HG03159 (cell line): ENCODE measurements around the gene CENPM.

Experiments
- ATAC-seq: cut with Tn5 transposase; IDR thresholded peaks from one replicate; pipeline ENCODE4 v1.9.1; 2021; ENCODE audit warnings: mild to moderate bottlenecking, moderate library complexity; ENCODE audit not compliant: unreplicated experiment

Gene CENPM

GRCh38 chr22:41915035-41915785, 31.7 kb downstream of the CENPM start, which contains the start of gene SHISA8:
SHISA8 (minus strand) TSS chr22:41915074; CDS start chr22:41914667, 407 bp downstream.
- ATAC-seq = no peak

DNA sequence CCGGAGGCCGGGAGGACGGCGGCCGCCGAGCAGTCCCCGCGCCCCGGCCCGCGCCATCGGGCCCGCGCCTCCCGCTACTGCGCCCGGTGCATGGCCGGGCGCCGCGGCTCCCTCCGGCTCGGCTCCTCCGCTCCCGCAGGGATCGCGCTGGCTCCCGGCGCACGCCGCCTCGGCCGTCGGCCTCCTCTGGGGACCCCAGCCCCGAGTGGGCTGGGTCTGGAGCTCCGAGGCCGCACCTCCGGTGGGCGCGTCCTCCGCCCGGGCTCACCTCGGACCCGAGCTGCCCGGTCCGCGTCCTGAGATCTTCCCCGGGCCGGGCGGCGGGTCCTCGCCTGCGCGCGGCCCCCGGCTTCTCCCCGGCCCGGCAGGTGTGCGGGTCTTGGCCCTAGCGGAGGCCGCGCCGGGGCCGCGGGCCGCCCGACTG, 32.3 kb downstream of the CENPM start:
- ATAC-seq = no peak

DNA sequence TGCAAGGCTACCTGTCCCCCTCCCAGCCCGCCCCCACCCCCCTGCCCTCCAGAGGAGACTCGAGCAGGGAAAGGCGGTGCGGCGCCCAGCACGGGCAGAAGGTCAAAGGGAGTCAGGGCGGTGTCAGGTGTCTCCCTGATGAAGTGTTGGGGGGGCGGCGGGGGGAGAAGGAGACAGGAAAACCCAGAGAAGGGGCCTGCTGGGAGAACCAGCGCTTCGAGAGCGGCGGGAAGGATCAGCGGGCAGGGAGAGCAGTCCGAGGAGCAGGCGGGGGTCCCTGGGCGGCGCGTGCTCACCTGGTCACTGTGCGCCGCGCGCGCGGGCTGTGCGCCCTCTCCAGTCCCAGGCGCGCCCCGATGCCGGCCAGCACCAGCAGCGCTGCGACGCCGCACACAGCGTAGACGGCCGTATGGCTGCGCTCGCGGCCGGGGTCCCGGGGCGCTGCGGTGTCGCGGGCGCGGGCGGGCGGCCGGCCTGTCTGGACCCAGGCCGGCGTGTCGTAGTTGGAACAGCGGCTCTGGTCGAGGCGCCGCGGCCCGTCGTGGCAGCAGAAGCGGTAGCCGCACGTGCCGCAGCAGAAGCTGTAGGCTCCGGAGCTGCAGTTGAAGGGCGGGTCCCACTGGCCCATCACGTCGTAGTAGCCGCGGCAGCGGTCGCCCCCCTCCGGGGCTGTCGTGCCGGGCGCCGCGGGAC, 33.0 kb downstream of the CENPM start:
- ATAC-seq = no peak

- no peak for ATAC-seq
These were observed 33.8 kb downstream of the CENPM start for GRCh38 chr22:41913040-41913719.

GRCh38 chr22:41912338-41913039, 34.5 kb downstream of the CENPM start:
- no peak for ATAC-seq

DNA sequence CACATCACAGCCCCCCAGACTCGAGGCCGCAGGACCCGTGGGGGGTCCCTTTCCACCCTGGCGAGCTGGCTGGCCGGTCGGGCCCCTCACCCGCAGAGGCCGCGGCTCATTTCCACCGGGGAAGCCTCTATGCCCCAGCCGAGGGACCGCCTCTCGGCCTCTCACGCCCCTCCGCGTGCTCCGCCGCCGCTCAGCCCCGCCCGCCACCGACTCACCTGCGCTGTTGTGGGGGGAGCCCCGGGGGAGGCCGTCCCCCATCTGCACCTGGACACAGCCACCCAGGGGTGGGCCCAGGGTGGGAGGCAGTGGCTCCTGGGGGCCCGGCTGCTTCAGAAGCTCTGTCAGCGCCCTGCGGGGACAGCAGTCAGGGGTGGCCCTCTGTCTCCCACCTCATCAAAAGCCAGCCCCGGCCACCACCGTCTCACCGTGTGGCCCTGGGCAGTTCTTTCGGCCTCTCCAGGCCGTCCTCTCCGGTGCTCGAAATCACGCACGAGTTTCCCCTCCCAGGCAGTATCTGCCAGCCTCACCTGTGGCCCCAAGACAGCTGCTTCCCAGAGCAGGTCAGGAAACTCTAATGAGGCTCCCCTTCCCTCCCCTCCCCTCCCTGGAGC, 35.8 kb downstream of the CENPM start:
- no peak for ATAC-seq

- no peak for ATAC-seq
These were observed 36.6 kb downstream of the CENPM start for GRCh38 chr22:41910050-41911000.

GRCh38 chr22:41909310-41910049, 37.5 kb downstream of the CENPM start:
- no peak for ATAC-seq

DNA sequence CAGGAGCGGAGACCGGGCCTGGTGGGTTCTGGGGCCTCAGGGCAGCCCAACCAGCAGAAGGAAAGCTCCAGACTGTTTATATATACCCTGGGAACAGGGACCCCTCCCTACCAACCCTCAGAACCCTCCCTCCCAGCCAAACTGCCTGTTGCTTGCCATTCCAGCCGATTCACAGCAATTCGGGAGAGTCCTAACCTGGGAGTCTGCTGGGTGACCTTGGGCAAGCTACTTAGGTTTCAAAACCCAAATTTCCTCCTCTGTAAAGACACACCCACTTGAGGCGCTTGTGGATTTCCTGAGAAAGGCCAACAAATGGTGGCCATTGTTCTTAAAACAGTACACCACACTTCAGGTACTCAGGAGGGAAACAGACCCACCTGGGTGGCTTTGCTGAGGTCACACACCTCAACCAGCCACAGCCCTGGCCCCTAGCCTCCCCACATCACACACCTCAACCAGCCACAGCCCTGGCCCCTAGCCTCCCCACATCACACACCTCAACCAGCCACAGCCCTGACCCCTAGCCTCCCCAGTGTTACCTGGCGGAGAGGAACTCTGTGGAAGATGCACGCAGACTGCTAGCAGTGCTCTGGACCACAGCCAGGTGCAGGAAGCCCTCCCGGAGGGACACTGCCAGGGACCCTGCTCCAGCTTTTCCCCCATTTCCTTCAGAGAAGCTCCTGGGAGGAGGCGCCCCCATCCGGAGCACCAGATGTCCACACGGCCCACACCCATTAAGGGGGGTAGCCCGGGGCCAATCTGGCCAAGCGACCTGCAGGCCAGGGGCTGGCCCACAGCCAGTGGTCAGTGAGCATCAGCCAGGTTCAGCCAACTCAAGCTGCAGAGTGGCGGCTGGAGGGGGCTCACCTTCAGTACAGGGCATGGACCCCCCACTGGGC, 38.3 kb downstream of the CENPM start:
- no peak for ATAC-seq

- ATAC-seq = no peak
These were observed 39.2 kb downstream of the CENPM start for GRCh38 chr22:41907436-41908401.

- ATAC-seq = no peak
These were observed 40.1 kb downstream of the CENPM start for GRCh38 chr22:41906822-41907221.

GRCh38 chr22:41905411-41906202, 41.3 kb downstream of the CENPM start:
- no peak for ATAC-seq

DNA sequence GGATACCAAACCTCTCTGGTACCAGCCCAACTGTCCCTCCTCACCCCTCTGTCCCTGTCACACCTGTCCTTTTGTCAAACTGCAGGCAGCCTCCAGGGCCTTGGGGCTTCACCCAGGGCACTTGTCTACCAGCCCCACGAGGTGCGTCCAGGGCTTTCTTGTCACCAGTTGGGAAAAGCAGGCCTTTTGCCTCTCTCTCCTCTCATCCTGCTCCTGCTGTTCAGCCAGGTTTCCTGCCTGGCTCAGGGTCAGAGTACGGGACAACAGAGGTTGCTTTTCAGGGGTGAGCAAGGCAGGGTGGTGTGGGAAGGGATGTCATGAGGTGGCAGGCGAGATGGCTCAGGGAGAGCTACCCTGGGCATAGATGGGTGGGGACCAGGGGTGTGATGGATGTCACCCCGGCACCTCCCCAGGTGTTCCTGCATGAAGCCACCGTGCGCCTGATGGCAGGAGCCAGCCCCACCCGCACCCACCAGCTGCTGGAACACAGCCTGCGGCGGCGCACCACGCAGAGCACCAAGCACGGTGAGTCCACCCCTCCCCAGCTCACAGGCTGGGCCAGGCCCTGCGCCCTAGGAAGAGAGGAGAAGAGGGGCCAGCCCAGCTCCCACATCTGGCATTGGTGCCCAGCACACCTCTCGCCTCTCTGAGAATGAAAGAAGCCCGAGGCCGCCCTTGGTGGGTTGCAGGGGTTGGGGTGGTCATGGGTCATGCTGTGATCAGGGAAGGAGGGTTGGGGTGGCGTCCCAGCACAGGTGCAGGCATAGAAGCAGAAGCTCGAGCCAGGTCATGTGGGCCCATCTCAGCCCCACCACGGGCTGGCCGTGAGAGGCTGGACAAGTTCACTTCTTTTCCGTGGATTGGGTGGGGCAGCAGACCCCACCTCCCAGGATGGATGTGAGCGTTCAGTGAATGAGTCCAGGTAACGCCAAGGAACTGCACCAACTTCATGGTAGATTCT, 42.2 kb downstream of the CENPM start:
- no peak for ATAC-seq

DNA sequence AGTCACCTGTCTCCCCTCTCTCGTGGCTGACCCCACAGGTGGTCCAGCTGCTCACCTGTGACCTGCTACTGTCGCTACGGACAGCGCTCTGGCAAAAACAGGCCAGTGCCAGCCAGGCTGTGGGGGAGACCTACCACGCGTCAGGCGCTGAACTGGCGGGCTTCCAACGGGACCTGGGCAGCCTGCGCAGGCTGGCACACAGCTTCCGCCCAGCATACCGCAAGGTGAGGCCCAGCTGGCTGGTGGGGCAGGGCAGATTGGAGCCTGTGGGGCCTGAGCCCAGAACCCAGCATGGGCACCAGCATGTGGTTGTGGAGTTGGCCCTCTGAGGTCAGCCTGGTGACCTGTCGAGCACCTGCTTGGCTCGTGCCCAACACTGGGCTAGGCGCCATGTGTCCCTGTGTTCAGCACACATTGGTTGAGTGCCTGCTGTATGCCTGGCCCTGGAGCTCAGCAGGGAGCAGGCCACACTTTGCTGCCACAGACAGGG, 44.0 kb downstream of the CENPM start:
- no peak for ATAC-seq

- no peak for ATAC-seq
These were observed 44.9 kb downstream of the CENPM start for GRCh38 chr22:41902016-41902415.
